Astrocyte of the cerebellum (primary cell): ENCODE results near the gene CHN2.

ENCODE experiments used
- DNase-seq: peaks from one replicate; pipeline ENCODE4 v3.0.0-alpha.2; 2011; ENCODE audit warnings: low read depth
- H3K4me3 ChIP-seq: 2 replicates; pipeline ENCODE4 v1.5.1; 2011; ENCODE audit warnings: mild to moderate bottlenecking, low read depth, low read length, moderate library complexity
- in situ Hi-C: cut with HindIII; loops from 2 replicates; pipeline ENCODE4 v1.10.0; 2017; ENCODE audit warnings: low sequenced_read_pairs
- TF ChIP-seq, protein P1 (sequence below): IDR thresholded peaks from 2 replicates; pipeline ENCODE4 v1.5.1; 2012; ENCODE audit warnings: low read length, low read depth, moderate library complexity, mild to moderate bottlenecking; ENCODE audit errors: missing control alignments

The CHN2 gene

DNA sequence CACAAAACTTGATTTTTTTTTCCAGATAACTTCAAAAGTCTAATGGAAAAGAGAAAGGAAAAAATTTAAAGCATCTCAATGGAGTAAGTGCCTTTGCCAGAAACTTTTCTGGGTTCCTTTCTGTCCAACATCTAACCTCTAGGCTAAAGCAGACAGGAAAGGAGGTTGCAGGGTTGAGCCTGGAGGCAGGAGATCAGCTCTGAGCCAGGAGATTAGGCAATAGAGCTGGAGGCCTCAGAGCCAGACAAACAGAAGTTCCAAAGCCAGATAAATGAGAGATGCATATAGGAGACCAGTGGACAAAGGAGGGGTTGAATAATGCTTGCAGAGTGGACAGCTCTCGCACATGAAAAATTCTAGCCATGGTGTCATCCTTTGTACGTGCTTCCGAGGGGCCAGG is 42.9 kb downstream of the CHN2 start:
- in situ Hi-C loops: no loop called here
- DNase-seq: no peak

DNA sequence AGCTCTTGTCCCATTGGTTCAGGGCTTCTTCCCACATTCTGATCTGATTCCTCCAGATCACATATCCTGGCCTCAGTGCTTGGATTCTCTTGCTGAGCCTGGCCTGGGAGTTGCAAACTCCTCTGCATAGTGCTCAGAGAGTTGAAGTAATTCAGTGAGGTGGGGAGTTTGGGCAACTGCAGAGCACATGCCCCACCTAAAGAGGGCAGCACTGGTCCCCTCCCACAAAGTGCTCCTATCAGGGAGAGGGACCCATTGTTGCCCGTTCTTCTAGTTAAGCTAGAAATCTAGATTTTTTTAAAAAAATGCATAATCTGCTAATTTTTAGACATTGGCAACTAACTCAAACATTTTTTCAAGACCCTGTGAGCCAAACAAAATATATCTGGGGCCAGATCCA is 45.1 kb downstream of the CHN2 start:
- in situ Hi-C loops: no loop called here
- DNase-seq: no peak

More for the DNA sequence above, 42.9 kb downstream of the CHN2 start:
- TF ChIP-seq, protein P1, sequence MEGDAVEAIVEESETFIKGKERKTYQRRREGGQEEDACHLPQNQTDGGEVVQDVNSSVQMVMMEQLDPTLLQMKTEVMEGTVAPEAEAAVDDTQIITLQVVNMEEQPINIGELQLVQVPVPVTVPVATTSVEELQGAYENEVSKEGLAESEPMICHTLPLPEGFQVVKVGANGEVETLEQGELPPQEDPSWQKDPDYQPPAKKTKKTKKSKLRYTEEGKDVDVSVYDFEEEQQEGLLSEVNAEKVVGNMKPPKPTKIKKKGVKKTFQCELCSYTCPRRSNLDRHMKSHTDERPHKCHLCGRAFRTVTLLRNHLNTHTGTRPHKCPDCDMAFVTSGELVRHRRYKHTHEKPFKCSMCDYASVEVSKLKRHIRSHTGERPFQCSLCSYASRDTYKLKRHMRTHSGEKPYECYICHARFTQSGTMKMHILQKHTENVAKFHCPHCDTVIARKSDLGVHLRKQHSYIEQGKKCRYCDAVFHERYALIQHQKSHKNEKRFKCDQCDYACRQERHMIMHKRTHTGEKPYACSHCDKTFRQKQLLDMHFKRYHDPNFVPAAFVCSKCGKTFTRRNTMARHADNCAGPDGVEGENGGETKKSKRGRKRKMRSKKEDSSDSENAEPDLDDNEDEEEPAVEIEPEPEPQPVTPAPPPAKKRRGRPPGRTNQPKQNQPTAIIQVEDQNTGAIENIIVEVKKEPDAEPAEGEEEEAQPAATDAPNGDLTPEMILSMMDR: no peak
- H3K4me3 ChIP-seq: no peak overlapping the region

DNA sequence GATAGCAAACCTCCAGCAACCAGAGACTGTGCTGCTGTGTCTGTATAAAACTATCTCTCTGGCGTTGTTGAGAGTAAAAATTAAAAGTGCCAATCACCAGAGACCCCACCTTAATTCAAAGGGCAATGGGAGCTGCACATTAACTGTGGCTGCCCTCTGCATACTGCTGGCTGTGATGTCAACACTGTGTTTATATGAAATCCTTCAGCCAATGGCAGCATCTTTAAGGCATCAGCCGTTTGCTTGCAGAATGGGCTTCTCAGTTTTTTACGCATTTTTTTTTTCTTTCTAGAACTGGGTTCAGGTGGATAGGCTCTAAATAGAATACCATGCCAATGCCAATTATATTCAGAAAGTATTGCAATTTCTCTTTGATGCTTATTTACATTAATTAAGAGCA is 47.7 kb downstream of the CHN2 start:
- in situ Hi-C loops: no loop called here
- no peak for DNase-seq
- H3K4me3 ChIP-seq: no peak overlapping the region
- TF ChIP-seq, protein P1: no peak

More for the DNA sequence above, 45.1 kb downstream of the CHN2 start:
- TF ChIP-seq, protein P1: no peak
- no peak overlapping the region for H3K4me3 ChIP-seq

- H3K4me3 ChIP-seq: no peak overlapping the region
- in situ Hi-C loops: no loop called here
- no peak for DNase-seq
- TF ChIP-seq, protein P1: no peak
These were observed 49.5 kb downstream of the CHN2 start for GRCh38 chr7:29243910-29244655.

GRCh38 chr7:29247224-29247962 is 52.8 kb downstream of the CHN2 start:
- in situ Hi-C loops: no loop called here
- DNase-seq: no peak
- no peak overlapping the region for H3K4me3 ChIP-seq
- TF ChIP-seq, protein P1: no peak

DNA sequence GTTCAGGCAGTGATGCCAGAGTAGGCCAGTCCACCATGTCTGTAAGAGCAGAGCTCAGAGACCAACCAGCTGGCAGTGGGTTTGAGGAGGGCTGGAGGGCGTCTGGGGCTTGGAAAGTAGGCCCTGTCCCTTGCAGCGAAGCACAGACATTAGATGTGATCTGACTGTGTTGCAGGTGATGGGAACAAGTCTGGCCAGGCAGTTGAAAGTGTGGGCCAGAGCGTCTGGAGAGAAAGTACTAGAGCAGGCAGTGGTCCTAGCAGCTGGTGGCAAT is 53.3 kb downstream of the CHN2 start:
- H3K4me3 ChIP-seq: no peak overlapping the region
- DNase-seq: no peak
- in situ Hi-C loops: no loop called here
- TF ChIP-seq, protein P1: no peak
